Ascending aorta (tissue), 2 donors: Measurements from ENCODE around the gene CELF2. TPM values are rescaled to one million over a fixed set of nuclear protein-coding genes. Genes with fewer than 3 reads are reported as not detected.

Experiments used
- DNase-seq, 2 donors: peaks; one replicate each; pipeline ENCODE4 v3.0.0-alpha.2; 2019; ENCODE audit warnings: low spot score in 2 of 2
- H3K27ac ChIP-seq, 2 donors: fragments of 200-600 bp; sonication (generic); one replicate each; pipeline ENCODE4 v1.5.1; 2016 to 2017; ENCODE audit warnings: mild to moderate bottlenecking in 1 of 2
- H3K27me3 ChIP-seq: fragments of 200-600 bp; sonication (generic); one replicate; pipeline ENCODE4 v1.5.1; 2017
- H3K36me3 ChIP-seq, 2 donors: fragments of 200-600 bp; sonication (generic); one replicate each; pipeline ENCODE4 v1.5.1; 2016
- H3K4me1 ChIP-seq, 2 donors: fragments of 200-600 bp; sonication (generic); one replicate each; pipeline ENCODE4 v1.5.1; 2016 to 2017; ENCODE audit warnings: mild to moderate bottlenecking in 1 of 2
- H3K4me3 ChIP-seq, 2 donors: fragments of 200-600 bp; sonication (generic); one replicate each; pipeline ENCODE4 v1.5.1; 2016 to 2017; ENCODE audit warnings: mild to moderate bottlenecking in 1 of 2
- H3K9me3 ChIP-seq, 2 donors: fragments of 200-600 bp; sonication (generic); one replicate each; pipeline ENCODE4 v1.5.1; 2016
- intact Hi-C: fragments of 100-400 bp; cut with DNase I; formaldehyde crosslinking; loops from one replicate; pipeline ENCODE4 v1.15.1; 2023
- total RNA-seq: library from RNA; depleted of rRNA; stranded (reverse); fragments of >200 nt; gene quantifications from one replicate; pipeline ENCODE4 v1.1.0, GENCODE V29; 2016
- TF ChIP-seq, protein P1 (sequence below), 3 experiments: fragments of 200-600 bp in 2 of 3; fragments of 450-650 bp in 1 of 3; sonication (generic) in 2 of 3; IDR thresholded peaks; one replicate each; pipeline ENCODE4 v1.5.1; 2016 to 2019; ENCODE audit warnings: antibody characterized with exemption in 3 of 3, mild to moderate bottlenecking in 1 of 3, moderate library complexity in 1 of 3

Gene CELF2
- total RNA-seq, 1 donor from 2014 or later: 26.6 TPM

DNA sequence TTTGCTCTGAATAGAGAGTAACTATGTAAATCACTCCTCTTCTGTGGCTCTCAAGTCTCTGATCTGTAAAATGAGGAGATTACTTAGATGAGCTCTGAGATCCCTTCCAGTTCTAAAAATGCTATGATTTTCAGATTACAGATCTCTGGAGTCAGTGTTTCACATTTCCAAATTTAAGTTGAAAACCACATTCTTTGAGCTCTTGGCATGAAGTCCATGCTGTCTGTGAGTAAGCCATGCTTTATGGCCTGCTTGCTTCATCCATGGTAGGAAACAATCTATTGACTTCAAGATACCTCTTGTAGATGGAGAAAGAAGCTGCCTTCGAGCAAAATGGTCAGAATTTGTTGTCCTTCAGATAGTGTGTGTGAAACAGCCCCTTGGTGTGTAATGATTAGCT lies 64.9 kb downstream of the CELF2 start:
- DNase-seq: no peak
- TF ChIP-seq, protein P1, sequence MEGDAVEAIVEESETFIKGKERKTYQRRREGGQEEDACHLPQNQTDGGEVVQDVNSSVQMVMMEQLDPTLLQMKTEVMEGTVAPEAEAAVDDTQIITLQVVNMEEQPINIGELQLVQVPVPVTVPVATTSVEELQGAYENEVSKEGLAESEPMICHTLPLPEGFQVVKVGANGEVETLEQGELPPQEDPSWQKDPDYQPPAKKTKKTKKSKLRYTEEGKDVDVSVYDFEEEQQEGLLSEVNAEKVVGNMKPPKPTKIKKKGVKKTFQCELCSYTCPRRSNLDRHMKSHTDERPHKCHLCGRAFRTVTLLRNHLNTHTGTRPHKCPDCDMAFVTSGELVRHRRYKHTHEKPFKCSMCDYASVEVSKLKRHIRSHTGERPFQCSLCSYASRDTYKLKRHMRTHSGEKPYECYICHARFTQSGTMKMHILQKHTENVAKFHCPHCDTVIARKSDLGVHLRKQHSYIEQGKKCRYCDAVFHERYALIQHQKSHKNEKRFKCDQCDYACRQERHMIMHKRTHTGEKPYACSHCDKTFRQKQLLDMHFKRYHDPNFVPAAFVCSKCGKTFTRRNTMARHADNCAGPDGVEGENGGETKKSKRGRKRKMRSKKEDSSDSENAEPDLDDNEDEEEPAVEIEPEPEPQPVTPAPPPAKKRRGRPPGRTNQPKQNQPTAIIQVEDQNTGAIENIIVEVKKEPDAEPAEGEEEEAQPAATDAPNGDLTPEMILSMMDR (IDR thresholded peaks at IDR 0.05): no peak
- H3K9me3 ChIP-seq: no peaks in the 10 kb centered on the region
- peaks cover 0 to 14% of the 10 kb centered on the region in 2 donors for H3K4me1 ChIP-seq
- H3K4me3 ChIP-seq: no peak overlapping the region
- no peaks in the 10 kb centered on the region for H3K27me3 ChIP-seq
- no peaks in the 10 kb centered on the region for H3K36me3 ChIP-seq
- peak overlapping the region in 1 of 2 donors; percentile 11 for H3K27ac ChIP-seq
- intact Hi-C loops: no loop called here

DNA sequence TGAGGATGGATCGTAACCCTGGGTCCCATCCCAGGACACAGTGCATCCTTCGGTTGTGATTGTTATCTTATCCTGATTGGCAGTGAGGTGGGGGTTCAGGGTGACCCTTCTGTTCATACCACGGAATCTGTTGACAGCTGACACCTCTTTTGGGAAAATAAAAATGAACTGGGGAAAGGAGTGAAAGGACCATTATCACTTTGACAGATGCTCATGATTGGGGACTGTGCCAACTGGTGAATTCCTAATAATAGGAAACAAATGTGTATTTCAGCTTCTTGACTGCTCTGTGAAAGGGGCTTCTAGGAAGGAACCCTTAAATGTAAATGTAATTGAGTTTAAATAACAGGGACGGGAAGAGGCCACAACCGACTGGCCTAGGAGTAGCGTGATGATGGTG lies 65.4 kb downstream of the CELF2 start:
- no peaks in the 10 kb centered on the region for H3K36me3 ChIP-seq
- H3K4me1 ChIP-seq: peaks cover 0 to 14% of the 10 kb centered on the region in 2 donors
- TF ChIP-seq, protein P1 (IDR thresholded peaks at IDR 0.05): no peak
- no peak overlapping the region for H3K4me3 ChIP-seq
- no peak overlapping the region for H3K27ac ChIP-seq
- no peaks in the 10 kb centered on the region for H3K9me3 ChIP-seq
- DNase-seq: no peak
- intact Hi-C loops: no loop called here
- H3K27me3 ChIP-seq: no peaks in the 10 kb centered on the region

DNA sequence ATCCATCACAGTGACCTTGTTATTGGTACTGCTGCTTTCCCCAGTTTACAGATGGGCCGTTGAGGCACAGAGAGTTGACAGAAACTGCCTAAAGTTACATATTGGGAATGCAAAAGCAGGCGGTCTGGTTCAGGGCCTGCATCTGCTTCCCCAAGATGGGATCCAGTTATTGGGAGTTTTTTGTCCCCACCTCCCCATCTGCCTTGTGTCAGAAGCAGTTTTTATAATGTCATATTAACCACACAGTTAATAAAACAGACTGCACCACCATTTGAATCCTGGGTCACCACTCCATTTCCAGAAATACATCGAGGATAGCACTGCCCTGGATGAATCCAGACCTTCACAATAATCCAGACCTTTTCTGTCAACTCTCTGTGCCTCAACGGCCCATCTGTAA lies 67.9 kb downstream of the CELF2 start:
- Histone ChIP-seq H3K27ac (no peak overlapping the region), H3K4me3 (no peak overlapping the region), H3K27me3 (no peaks in the 10 kb centered on the region), H3K4me1 (peaks cover 0 to 14% of the 10 kb centered on the region in 2 donors), H3K36me3 (no peaks in the 10 kb centered on the region), H3K9me3 (no peaks in the 10 kb centered on the region)
- DNase-seq: no peak
- intact Hi-C loops: no loop called here
- TF ChIP-seq, protein P1 (IDR thresholded peaks at IDR 0.05): no peak

DNA sequence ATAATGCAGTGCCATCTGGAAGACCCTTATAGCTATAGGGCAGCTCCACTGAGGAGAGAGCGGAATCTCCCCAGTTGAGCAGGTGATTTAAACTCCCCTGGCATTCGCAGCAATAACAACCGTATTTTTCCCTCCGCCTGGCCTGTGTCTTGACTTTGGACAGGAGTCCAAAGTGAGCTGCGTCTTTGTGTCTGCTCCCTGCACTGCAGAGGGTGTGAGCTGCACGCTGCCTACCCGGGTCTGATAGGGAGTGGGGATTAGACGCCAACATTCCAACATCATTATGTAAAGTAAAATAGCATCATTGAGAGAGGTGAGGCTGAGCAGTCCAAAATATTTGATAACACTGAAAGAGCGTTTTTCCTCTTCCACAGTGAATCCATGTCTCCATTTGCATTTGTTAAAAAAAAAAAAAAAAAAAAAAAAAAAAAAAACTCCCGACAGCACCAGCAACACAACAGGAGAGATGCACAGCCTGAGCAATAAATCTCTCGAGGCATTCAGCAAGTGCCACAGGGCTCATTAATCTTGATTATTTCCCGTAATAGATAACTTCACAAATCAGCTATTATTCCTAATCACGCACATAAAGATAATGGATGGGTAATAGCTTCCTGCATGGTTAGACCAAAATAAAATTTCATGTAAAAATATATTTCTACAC lies 68.6 kb downstream of the CELF2 start:
- Histone ChIP-seq H3K4me1 (peaks cover 0 to 10% of the 10 kb centered on the region in 2 donors), H3K27me3 (no peaks in the 10 kb centered on the region), H3K36me3 (no peaks in the 10 kb centered on the region), H3K4me3 (no peak overlapping the region), H3K9me3 (no peaks in the 10 kb centered on the region), H3K27ac (no peak overlapping the region)
- no peak for DNase-seq
- TF ChIP-seq, protein P1 (IDR thresholded peaks at IDR 0.05): no peak
- intact Hi-C loops: no loop called here

DNA sequence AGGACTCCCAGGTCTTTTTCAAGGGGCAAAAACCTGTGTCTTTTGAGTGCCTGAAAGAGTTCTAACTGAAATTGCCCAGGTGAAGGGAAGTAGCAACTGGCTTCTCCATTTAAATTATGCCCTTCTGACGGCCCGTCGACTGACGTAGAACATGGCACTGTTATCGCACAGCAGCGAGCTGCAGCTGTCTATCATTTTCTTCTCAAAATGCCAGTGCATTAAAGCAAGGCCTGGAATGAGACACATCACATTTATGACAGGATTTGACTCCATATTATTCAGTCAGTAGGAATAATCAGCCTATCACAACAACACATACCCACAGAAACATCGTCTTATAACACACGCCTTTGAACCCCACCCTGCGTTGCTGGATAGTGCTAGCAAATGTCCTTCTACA lies 69.7 kb downstream of the CELF2 start:
- DNase-seq: no peak
- Histone ChIP-seq H3K4me3 (no peak overlapping the region), H3K27me3 (no peaks in the 10 kb centered on the region), H3K4me1 (peaks cover 0 to under 1% of the 10 kb centered on the region in 2 donors), H3K36me3 (no peaks in the 10 kb centered on the region), H3K27ac (no peak overlapping the region), H3K9me3 (no peaks in the 10 kb centered on the region)
- TF ChIP-seq, protein P1 (IDR thresholded peaks at IDR 0.05): no peak
- intact Hi-C loops: no loop called here

DNA sequence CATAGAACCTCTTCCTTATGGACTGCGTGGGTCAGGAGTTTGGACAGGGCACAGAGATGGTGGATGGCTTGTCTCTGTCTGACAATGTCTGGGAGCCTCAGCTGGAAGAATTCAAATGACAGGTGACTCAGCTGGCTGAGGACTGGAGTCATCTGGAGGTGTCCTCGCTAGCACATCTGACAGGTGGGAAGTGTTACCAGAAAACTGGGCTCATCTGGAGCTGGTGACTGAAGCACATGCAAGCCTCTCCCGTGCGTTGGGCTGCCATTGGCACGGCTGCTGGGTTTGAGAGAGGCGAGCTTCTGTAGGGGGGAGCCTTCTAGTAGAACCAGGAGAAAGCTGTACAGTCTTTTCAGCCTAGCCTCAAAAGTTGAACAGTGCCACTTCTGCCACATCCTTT lies 71.0 kb downstream of the CELF2 start:
- no peaks in the 10 kb centered on the region for H3K4me1 ChIP-seq
- TF ChIP-seq, protein P1 (IDR thresholded peaks at IDR 0.05): no peak
- H3K36me3 ChIP-seq: no peaks in the 10 kb centered on the region
- H3K27me3 ChIP-seq: no peaks in the 10 kb centered on the region
- no peak overlapping the region for H3K4me3 ChIP-seq
- no peak for DNase-seq
- no peaks in the 10 kb centered on the region for H3K9me3 ChIP-seq
- intact Hi-C loops: no loop called here
- no peak overlapping the region for H3K27ac ChIP-seq
